Measurements from ENCODE around the gene SMURF1.

The SMURF1 gene

DNA sequence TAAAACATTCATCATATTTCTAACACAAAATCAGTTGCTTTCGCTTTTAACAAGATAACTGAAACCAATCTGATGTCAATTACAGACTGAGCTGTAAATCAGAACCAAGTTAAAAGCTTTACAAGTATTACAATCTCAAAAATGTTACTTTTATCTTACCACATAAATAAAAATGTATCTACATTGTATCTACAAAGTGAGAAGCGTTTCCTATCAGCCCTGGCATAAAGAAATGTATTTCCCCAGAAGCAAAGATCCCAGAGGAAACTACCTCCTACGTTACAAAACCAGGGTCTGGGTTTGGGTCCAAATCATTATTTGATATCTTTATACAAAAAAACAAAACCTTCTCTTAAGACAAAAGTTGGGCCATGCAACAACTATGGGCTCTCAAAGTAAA lies 2.6 kb downstream of the SMURF1 start:
- DNase-seq = no peak

DNA sequence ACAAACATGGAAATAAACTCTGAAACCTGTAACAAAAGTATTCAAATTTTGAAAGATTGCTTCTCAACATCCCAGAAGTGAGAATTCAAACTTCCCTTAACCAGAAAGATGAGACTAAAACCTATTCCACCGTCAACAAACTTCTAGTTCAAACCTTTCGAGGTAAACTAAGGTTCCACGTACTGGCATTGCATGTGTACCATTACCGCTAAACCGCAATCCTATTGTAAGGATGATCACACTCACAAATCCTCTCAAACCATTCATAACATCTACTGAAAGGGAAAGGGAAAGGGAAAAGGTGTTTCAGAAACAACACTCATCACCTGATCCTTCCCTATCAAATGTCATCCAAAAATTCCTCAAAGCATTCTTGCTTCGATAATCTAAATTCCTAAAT lies 3.1 kb downstream of the SMURF1 start:
- DNase-seq = no peak

GRCh38 chr7:99139036-99139435 lies 4.9 kb downstream of the SMURF1 start:
- DNase-seq = no peak

DNA sequence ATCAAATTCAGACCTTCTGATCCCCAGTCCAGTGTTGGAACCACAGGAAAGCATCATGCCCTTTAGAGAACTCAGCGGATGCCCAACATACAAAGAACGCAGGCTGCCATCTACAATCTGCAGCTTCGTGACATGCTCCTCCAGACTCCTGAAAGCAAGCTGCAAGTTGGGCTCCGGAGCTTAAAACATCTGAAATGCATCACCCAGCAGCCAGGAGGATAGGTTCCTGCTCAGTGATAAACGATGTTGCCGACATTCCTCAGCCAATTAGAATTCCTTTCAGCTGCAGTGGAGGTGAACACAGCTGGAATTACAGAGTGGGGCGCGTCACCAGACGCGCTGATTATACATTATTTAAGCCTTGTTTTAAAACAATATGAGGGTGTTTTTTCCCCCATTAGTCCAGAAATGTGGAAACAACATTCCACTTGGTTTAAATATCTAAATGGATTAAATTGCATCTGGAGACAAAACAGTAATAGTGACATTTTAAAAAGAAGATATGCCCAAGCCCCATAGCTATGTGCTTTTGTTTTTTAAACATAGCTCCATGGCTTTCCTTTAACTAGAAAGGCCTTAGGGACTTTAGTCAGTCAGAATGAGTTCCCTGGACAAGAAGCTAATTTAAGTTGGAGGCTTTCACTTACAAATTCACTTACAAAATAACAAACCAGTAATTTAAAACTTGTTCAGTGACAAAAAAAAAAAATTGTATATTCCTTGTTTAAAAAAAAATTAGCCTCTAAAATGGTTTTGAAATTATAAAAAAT lies 6.3 kb downstream of the SMURF1 start:
- no peak for DNase-seq

DNA sequence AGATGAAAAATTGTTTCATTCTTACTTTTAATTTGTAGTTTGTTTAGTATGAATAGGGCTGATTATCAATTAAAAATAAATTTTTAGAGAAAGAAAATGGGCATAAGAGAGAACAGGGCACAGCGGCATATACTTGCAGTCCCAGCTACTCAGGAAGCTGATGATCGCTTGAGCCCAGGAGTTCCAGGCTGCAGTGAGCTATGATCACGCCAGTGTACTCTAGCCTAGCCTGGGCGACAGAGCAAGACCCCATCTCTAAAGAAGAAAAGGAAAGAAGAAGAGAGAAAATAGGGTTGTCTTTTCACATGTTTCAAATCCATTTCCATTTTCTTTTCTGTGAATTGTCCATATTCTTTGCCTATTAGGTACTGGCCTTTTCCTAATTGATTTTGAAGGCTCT lies 8.0 kb downstream of the SMURF1 start:
- DNase-seq = no peak

- no peak for DNase-seq
These were observed 9.9 kb downstream of the SMURF1 start for GRCh38 chr7:99133766-99134564.

DNA sequence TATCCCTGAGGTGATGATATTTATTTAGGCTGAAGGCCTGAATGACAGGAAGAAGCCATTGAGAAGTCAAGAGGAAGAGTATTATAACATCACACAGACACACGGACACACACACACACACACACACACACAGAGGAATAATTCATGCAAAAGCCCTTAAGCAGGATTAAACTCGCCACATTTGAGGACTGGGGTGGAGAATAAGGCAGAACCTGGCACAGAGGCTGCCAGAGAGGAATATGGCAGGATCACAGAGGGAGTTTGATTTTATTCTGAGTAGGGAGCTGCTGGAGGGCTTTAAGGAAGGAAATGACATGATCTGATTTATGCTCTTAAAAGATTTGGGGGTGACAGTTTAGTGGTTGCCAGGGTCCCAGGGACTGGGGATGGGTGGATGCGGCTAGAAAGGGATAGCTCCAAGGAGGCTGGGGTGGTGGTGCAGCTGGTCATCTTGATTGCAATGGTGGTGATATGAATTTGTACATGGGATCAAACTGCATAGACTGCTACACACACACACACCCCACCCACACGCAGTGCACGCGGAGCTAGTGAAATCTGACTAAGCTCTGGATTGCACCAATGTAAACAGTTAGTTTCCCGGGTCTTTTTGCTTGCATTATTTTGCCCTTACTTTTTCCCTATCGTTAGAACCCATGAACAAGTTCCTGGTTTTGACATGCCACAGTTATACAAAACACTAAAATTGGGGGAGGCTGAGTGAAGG lies 11.2 kb downstream of the SMURF1 start:
- DNase-seq = no peak

DNA sequence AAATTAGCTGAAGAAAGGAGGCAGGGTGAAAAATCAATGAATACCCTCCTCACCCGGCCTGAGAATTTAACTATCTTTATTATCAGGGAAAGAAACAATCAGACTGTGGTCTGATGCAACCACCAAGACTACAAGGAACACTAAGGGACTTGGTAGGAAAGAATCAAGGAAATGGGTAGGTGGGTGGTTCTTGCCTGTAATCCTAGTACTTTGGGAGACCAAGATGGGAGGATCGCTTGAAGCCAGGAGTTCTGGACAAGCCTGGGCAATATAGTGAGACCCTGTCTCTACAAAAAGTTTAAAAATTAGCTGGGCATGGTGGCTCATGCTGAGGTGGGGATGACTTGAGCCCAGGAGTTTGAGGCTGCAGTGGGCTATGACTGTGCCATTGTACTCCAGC lies 12.6 kb downstream of the SMURF1 start:
- no peak for DNase-seq

DNA sequence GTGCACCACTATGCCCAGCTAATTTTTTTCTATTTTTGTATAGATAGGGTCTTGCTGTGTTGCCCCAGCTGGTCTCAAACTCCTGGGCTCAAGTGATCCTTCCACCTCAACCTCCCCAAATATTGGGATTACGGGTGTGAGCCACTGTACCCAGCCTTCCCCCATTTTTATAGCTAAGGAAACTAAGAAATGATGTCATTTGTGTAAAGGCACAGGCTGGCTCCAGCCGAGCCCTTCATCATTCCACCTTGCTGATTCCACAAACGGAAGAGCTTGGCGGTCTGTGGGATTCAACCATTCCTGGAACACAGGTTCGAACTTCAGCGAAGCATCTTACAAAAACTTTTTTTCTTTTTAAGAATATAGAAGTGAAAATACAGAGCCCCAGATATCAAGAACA lies 14.4 kb downstream of the SMURF1 start:
- DNase-seq = no peak

GRCh38 chr7:99129001-99129400 lies 14.9 kb downstream of the SMURF1 start:
- DNase-seq = no peak

DNA sequence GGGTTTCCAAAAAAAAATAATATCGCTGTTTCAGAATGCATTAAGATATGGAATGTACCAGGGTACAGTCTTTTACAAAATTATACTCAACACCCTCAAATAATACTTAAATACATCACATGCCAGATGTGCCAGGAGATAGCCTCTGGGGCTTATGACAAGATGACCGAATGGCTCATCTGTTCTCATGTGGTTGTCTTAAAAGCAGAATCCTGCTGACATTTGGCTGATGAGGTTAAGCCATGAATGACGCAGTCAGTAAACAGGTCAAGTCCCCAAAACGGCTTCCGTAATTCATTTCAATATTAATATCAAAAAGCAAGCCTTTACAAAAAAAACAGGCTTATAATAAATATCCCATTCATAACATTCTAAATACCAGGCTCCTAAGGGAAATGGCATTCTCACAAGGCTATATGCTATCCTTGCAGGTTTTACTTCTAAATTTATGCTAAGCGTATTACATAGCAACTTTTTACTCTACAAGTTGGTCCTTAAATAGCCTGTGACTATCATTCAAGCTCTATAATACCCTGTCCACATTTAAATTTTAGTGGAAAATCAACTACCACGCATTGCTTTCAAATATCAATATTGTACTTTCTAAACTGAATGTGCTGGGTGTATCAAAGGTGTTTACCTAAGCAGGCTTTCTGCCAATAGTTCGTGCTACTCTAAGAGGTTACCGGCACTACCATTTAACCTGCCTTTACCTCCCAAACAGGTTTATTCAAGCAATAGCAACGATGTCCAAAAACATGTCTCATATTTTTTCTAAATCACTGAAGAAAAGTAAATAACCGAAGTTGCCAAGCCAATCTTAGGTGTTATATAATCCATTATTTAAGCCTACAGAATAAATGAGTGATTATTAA lies 15.6 kb downstream of the SMURF1 start:
- DNase-seq = no peak

GRCh38 chr7:99127636-99128035 lies 16.3 kb downstream of the SMURF1 start:
- DNase-seq = no peak

DNA sequence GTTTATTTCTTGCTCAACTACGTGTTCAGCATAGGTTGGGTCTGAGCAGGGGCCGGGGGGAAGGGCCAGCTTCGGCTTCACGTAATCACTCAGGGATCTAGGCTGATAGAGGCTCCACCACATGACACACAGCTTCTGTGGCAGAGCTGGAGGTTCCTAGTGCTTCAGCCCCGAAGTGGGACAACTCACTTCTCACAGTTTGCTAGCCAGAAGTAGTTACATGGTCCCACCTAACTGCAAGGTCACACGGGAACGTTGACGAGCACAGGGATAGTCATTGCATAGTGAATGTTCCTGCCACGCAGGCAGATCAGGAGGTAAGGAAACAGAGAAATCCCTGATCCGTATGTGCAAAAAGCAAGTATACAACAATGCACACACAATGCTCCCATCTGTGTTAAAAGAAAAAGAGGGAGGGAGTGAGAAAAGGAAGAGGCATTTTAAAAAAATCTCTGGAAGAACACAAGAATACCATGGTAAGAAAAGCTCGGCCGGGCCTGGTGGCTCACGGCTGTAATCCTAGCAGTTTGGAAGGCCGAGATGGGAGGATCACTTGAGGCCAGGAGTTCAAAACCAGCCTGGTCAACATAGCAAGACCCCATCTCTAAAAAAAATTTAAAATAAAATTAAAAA lies 16.9 kb downstream of the SMURF1 start:
- DNase-seq = no peak

DNA sequence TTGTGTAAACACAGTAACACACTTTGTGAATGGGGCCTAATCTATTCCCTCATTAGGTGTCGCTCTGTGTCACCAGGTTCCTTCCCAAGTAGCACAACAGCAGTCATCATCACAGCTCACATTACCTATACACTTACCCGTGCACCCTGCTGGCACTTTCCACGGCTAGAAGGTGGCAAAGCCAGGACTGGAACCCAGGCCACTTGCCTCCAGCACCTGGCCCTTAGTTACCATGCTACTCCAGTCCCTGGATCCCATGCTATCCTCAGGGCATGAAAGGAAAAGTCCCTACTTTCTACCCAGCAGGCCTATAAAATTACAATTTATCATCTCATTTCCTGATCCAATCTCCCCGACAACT lies 18.4 kb downstream of the SMURF1 start:
- DNase-seq = no peak

DNA sequence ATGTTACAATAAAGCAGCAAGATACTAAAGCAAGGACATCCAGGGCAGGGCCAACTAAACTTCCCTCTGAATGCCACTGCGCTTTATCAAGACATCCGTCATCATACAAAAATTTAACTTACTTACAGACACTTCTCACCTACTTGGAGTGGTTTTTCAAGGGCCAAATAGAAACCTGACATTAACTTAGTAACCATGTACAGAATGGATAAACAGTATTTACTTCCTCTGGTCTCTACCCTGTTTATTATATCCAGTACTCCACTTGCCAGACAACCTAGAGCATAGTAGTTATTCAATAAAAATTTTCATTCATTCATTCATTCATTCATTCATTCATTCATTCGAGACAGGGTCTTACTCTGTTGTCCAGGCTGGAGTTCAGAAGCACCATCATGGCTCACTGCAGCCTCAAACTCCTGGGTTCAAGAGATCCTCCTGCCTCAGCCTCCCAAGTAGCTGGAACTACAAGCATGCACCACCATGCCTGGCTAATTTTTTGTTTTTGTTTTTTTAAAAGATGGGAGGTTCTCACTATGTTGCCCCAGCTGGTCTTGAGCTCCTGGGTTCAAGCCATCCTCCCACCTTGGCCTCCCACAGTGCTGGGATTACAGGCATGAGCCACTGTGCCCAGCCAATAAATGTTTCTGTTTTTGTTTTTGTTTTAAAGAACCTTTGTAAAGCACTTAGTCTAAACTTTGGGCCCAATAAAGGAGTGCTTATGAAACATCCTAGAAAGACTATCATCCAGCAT lies 19.0 kb downstream of the SMURF1 start:
- DNase-seq = no peak

DNA sequence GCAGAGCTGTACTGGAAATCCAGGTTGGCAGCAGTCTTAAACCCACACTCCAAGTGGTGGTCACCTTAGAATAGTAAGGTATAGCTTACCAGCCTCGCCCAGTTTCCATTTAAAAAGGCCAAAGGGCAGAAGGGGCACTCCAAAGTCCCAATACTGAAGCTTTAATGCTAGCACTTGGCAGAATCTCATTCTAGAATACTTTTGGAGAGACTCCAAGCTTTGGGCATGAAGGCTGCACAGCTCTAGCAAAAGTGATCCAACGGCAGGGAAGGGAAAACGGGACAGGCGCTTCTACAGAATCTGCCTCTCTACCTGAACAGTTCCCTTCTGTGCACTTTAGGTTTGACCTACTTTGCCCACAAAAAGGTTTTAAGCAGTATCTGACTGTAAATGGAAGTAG lies 19.7 kb downstream of the SMURF1 start:
- DNase-seq = no peak

- no peak for DNase-seq
These were observed 20.3 kb downstream of the SMURF1 start for GRCh38 chr7:99123571-99124033.

GRCh38 chr7:99122762-99123161 lies 21.1 kb downstream of the SMURF1 start:
- DNase-seq = no peak

DNA sequence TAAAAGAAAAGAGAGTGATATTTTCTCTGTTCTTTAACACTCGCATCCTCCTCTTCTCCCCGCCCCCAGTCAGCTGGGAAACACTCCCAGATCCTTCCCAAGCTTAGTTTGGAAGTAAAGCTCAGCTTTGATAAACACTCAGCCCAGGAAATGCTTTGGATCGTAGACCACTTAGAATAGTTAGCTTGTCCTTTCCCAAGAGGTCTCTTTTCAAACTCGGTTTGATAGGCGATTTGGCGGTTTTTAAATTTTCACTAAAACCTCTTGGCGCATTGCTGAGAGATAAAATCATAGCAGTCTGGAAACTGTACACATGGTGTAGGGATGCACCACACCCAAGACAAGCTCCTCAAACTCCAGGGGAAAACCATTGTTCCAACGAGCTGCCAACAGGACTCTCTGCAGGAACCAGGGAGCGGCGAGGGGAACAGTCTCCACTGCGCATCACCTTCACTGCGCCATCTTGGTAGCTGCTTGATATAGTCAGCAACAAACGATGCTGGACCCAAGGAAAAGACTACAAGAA lies 22.3 kb downstream of the SMURF1 start:
- no peak for DNase-seq

DNA sequence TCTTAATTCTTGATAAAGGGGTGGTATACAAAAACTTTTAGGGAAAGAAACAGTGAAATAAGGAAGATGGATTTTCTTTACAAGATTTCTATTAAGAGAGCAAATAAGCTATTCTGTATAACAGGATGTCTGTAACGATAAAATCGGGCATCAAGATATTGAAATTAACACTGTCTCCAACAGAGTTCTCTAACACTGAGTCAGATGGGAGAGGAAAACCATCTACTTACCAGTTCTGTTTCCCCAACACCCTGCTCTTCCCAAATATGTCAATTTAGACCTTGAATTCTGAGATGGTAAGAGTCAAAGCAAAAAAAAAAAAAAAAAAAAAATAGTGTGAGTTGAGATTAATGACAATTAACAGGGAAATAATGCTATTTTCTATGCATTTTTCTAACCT lies 23.0 kb downstream of the SMURF1 start:
- DNase-seq = no peak

DNA sequence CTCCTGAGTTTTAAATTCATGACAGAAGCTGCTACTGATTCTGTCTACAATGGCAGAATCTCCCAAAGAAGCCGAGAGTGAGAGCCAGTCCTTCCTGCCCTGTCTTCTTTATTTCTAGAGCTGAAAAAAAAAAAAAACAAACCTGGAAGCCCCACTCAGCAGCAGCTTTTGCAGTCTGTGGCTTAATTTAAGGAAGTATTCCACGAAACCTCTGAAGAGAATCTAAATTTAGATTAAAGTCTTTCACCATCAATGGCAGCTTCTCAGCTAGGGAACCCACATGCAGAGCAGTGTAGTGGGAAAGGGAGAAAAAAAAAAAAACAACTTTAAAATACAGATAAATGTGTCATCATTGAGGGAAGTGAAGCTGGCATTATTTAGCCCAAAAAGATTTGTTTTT lies 23.4 kb downstream of the SMURF1 start:
- DNase-seq = no peak
